Kidney (tissue), 14 donors: Measurements from ENCODE around the gene CHD6. TPM values are rescaled to one million over a fixed set of nuclear protein-coding genes. Genes with fewer than 3 reads are reported as not detected.

Experiments used
- DNase-seq, 5 donors: peaks; one replicate each; pipeline ENCODE4 v3.0.0-alpha.2; 2013 to 2020
- FAIRE-seq: peaks from 2 replicates; lab custom pipeline; 2012; peaks lifted over from hg19 to GRCh38; lab: Jason Lieb, UNC
- H3K27ac ChIP-seq, 2 donors: one replicate each; pipeline ENCODE4 v1.7.0; 2013; ENCODE audit warnings: low read depth in 2 of 2, low read length in 2 of 2, inconsistent platforms in 1 of 2
- H3K27me3 ChIP-seq: one replicate; pipeline ENCODE4 v1.7.1; 2013; ENCODE audit warnings: low read length, inconsistent platforms; ENCODE audit not compliant: control insufficient read depth, insufficient read depth
- H3K36me3 ChIP-seq, 3 donors: one replicate each; pipeline versions ENCODE4 v1.7.0 to v1.7.1; 2013; ENCODE audit warnings: low read length in 3 of 3, control low read depth in 1 of 3, inconsistent platforms in 1 of 3; ENCODE audit not compliant: insufficient read depth in 3 of 3, control insufficient read depth in 2 of 3
- H3K4me1 ChIP-seq, 3 donors: one replicate each; pipeline versions ENCODE4 v1.7.0 to v1.7.1; 2013; ENCODE audit warnings: low read length in 3 of 3, inconsistent platforms in 1 of 3, low read depth in 1 of 3; ENCODE audit not compliant: control insufficient read depth in 2 of 3, insufficient read depth in 2 of 3
- H3K4me3 ChIP-seq, 3 donors: one replicate each; pipeline versions ENCODE4 v1.7.0 to v1.8.1; 2013; ENCODE audit warnings: low read length in 3 of 3, control low read depth in 1 of 3, inconsistent platforms in 1 of 3
- H3K9ac ChIP-seq, 3 donors: one replicate each; pipeline versions ENCODE4 v1.7.0 to v1.7.1; 2013; ENCODE audit warnings: low read length in 3 of 3, control low read depth in 1 of 3, inconsistent platforms in 1 of 3
- H3K9me3 ChIP-seq, 3 donors: one replicate each; pipeline versions ENCODE4 v1.7.0 to v1.7.1; 2013; ENCODE audit warnings: low read length in 3 of 3, control low read depth in 1 of 3, inconsistent platforms in 1 of 3; ENCODE audit not compliant: control insufficient read depth in 2 of 3, insufficient read depth in 1 of 3
- intact Hi-C: fragments of 100-400 bp; cut with DNase I; formaldehyde crosslinking; loops from one replicate; pipeline ENCODE4 v1.11.1; 2022
- polyA plus RNA-seq: library from polyadenylated mRNA; stranded (reverse); fragments of 350-450 nt; fragmentation: Illumina TruSeq; extraction: RNeasy Lipid Tissue Mini Kit (QIAGEN cat#74804); gene quantifications from one replicate; pipeline ENCODE4 v1.2.3, GENCODE V29; 2014; ENCODE audit warnings: low read depth, low replicate concordance; ENCODE audit not compliant: insufficient read depth
- total RNA-seq: library from RNA; stranded (reverse); fragmentation: NEBNext Ultra II Directional; extraction: Animal tissue kit (Norgen Biotek cat#: 25700); gene quantifications from one replicate; pipeline ENCODE4 v1.2.1, GENCODE V29; 2021
- TF ChIP-seq, protein P1 (sequence below): IDR thresholded peaks from 3 replicates; pipeline ENCODE4 v1.5.1; 2012; ENCODE audit warnings: mild to moderate bottlenecking, moderate library complexity, borderline replicate concordance; ENCODE audit not compliant: insufficient read depth; ENCODE audit errors: extremely low read depth
- donor health status: control.
- donor health status: control.
- donor health status: control.
- donor health status: control.
- donor health status: control.
- donor health status: DM: yes; HTN: yes; CAD: no.
- donor health status: Normal renal cell carcinoma (clear cell type).

Gene CHD6
- total and polyA plus RNA-seq, 2 donors from 2014 or later = 4.5 to 53.5 TPM

DNA sequence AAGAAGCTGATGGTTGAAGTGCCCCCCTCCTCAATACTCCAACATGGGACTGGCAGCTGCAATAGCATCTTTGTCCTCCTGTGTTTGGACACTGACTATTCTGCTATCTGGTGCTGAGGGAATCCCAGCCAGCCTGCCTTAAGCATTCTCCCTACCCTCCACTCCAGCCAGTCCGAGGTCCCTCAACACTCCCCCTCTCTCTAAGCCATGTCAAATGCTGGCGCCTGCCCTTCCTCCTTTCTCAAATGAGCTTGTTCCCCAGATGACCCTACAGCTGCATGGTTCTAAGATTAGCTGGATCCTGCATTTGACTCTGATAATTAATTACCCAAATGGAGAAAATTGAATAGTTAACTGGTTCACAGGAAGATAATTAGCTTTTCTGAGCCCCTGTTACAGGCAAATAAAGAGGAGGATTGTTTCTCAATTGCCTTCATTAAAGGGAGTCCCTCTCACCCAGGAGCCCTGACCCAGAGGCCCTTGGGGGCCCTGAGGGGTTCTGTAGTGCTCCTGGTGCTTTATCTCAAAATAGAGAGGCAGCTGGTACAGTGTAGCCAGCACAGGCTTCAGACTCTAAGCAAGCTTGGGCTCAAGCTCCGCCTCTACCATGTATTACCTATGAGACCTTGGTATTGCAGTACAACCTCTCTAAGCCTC lies 37.9 kb upstream of the CHD6 start:
- DNase-seq (no peak), FAIRE-seq (no peak)
- TF ChIP-seq, protein P1, sequence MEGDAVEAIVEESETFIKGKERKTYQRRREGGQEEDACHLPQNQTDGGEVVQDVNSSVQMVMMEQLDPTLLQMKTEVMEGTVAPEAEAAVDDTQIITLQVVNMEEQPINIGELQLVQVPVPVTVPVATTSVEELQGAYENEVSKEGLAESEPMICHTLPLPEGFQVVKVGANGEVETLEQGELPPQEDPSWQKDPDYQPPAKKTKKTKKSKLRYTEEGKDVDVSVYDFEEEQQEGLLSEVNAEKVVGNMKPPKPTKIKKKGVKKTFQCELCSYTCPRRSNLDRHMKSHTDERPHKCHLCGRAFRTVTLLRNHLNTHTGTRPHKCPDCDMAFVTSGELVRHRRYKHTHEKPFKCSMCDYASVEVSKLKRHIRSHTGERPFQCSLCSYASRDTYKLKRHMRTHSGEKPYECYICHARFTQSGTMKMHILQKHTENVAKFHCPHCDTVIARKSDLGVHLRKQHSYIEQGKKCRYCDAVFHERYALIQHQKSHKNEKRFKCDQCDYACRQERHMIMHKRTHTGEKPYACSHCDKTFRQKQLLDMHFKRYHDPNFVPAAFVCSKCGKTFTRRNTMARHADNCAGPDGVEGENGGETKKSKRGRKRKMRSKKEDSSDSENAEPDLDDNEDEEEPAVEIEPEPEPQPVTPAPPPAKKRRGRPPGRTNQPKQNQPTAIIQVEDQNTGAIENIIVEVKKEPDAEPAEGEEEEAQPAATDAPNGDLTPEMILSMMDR = no peak
- intact Hi-C loops = no loop called here
- no peaks in the 10 kb centered on the region for H3K36me3 ChIP-seq
- no peaks in the 10 kb centered on the region for H3K4me1 ChIP-seq
- no peaks in the 10 kb centered on the region for H3K27me3 ChIP-seq
- no peak overlapping the region for H3K27ac ChIP-seq
- H3K4me3 ChIP-seq = no peak overlapping the region
- no peak overlapping the region for H3K9ac ChIP-seq
- no peaks in the 10 kb centered on the region for H3K9me3 ChIP-seq

DNA sequence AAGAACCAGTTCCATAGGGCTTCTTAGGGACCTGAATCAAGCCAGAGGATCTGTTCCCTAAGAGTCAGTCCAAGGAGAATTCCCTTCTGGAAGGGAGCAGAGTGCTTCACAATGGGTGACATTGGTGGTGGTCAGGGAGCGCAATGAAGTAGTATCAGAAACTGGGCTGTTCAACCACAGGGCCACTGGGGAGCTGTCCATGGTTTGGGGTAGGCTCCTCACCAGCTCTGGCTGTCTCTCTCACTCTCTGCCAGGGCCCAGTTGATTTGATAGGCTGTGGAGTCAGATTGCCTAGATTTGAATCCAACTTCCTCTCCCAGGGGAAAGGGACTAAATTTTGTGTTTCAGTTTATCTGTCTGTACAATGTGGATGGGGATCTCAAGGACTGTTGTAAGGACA lies 36.7 kb upstream of the CHD6 start:
- FAIRE-seq (no peak), DNase-seq (peak in 4 of 5 donors; percentile 45 to 66 (median 56))
- intact Hi-C loops = no loop called here
- Histone ChIP-seq H3K9ac (no peak overlapping the region), H3K27me3 (no peaks in the 10 kb centered on the region), H3K4me3 (no peak overlapping the region), H3K9me3 (no peaks in the 10 kb centered on the region), H3K36me3 (no peaks in the 10 kb centered on the region), H3K27ac (no peak overlapping the region), H3K4me1 (no peaks in the 10 kb centered on the region)
- TF ChIP-seq, protein P1 = no peak

DNA sequence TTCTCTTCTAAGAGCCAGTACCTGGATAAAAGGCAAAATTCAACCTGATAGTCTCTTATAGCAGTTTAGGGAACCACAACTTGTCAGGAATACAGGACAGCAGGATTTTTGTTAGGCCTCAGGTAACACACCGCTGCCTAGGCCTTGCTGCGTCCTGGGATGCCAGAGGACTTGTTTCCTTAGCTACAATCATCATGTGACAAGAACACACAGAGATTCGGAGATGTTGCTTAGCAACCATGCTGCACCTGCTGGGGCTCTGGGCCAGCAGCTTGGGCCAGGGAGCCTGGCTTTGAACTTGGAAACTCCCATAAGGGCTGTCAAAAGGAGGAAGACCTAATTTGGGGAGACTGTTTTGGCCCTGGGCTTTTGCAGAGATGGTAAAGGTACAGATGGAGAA lies 36.1 kb upstream of the CHD6 start:
- FAIRE-seq = no peak
- TF ChIP-seq, protein P1 = no peak
- H3K4me3 ChIP-seq = no peak overlapping the region
- peak in 1 of 5 donors; percentile 3 for DNase-seq
- no peak overlapping the region for H3K27ac ChIP-seq
- no peak overlapping the region for H3K9ac ChIP-seq
- H3K4me1 ChIP-seq = no peaks in the 10 kb centered on the region
- intact Hi-C loops = no loop called here
- H3K9me3 ChIP-seq = no peaks in the 10 kb centered on the region
- no peaks in the 10 kb centered on the region for H3K27me3 ChIP-seq
- no peaks in the 10 kb centered on the region for H3K36me3 ChIP-seq
